BJ (cell line): ENCODE results near the gene RNF213. TPM values are rescaled to one million over a fixed set of nuclear protein-coding genes. Genes with fewer than 3 reads are reported as not detected.
A peak's percentile ranks its signal among the peaks of the same experiment; 100 is the strongest.

Source experiments
- CTCF ChIA-PET: fragments of 350-600 bp; formaldehyde crosslinking; extraction: SDS; loops from one replicate; lab custom pipeline; 2021; ENCODE audit warnings: antibody characterized with exemption, inconsistent platforms; lab: Yijun Ruan, JAX
- POLR2A ChIA-PET: fragments of 300-600 bp; sonication (Branson Sonifier 250); formaldehyde crosslinking; extraction: SDS; loops from one replicate; lab custom pipeline; 2021; ENCODE audit warnings: antibody characterized with exemption; lab: Charles Lee
- DNase-seq: peaks from one replicate; pipeline ENCODE4 v3.0.0-alpha.2; 2011; ENCODE audit warnings: low read depth
- H3K27me3 ChIP-seq: 2 replicates; pipeline ENCODE4 v1.6.0; 2011; ENCODE audit warnings: low read length; ENCODE audit not compliant: control insufficient read depth, insufficient read depth
- H3K36me3 ChIP-seq: 2 replicates; pipeline ENCODE4 v1.5.1; 2011; ENCODE audit warnings: low read length; ENCODE audit not compliant: control insufficient read depth, insufficient read depth
- H3K4me3 ChIP-seq: 2 replicates; pipeline ENCODE4 v1.5.1; 2011; ENCODE audit warnings: low read depth, mild to moderate bottlenecking, control low read depth, low read length
- CTCF ChIP-seq: IDR thresholded peaks from 2 replicates; pipeline ENCODE4 v1.5.1; 2011; ENCODE audit warnings: low read depth, mild to moderate bottlenecking, control low read depth, inconsistent platforms, low read length, moderate library complexity; ENCODE audit not compliant: insufficient read depth
- polyA plus RNA-seq: library from polyadenylated mRNA; depleted of rRNA; stranded (reverse); fragments of >200 nt; gene quantifications from 2 replicates; pipeline ENCODE4 v1.2.3, GENCODE V29; 2011

RNF213 gene
- polyA plus RNA-seq, 1 experiment = 53.1 TPM

- Histone ChIP-seq H3K4me3 (no peak overlapping the region), H3K36me3 (peaks cover 17% of the 10 kb centered on the region), H3K27me3 (no peaks in the 10 kb centered on the region)
- DNase-seq = no peak
- no peak for TF ChIP-seq CTCF
- POLR2A ChIA-PET = no interaction called here
- CTCF ChIA-PET = no interaction called here
These were observed 11.6 kb upstream of the RNF213 start for GRCh38 chr17:80248894-80249710.

- no peak overlapping the region for H3K4me3 ChIP-seq
- peaks cover 14% of the 10 kb centered on the region for H3K36me3 ChIP-seq
- no peak for DNase-seq
- POLR2A ChIA-PET = no interaction called here
- H3K27me3 ChIP-seq = no peaks in the 10 kb centered on the region
- TF ChIP-seq CTCF = no peak
- CTCF ChIA-PET = interaction anchor here (0.9 kb wide), 1 partner anchor 60 kb away, joined by 3 read pairs; no protein-coding TSS in a partner anchor
These were observed 8.7 kb upstream of the RNF213 start for GRCh38 chr17:80251966-80252365.

GRCh38 chr17:80252871-80253270 lies 7.8 kb upstream of the RNF213 start:
- POLR2A ChIA-PET = no interaction called here
- H3K4me3 ChIP-seq = no peak overlapping the region
- CTCF ChIA-PET = interaction anchor here (0.9 to 1.1 kb wide), 2 partner anchors 27 to 56 kb away, joined by 3 to 5 read pairs; no protein-coding TSS in a partner anchor
- DNase-seq = no peak
- peaks cover 13% of the 10 kb centered on the region for H3K36me3 ChIP-seq
- no peaks in the 10 kb centered on the region for H3K27me3 ChIP-seq
- TF ChIP-seq CTCF = peak; percentile 43

- Histone ChIP-seq H3K27me3 (no peaks in the 10 kb centered on the region), H3K36me3 (peaks cover 11% of the 10 kb centered on the region), H3K4me3 (no peak overlapping the region)
- DNase-seq = no peak
- no peak for TF ChIP-seq CTCF
- ChIA-PET POLR2A (no interaction called here), CTCF (interaction anchor here (1.1 kb wide), 1 partner anchor 57 kb away, joined by 5 read pairs; no protein-coding TSS in a partner anchor)
These were observed 6.8 kb upstream of the RNF213 start for GRCh38 chr17:80253631-80254395.
